Cardiac muscle cell (in vitro differentiated cells and primary cell): ENCODE results near the gene SGCG. TPM values are rescaled to one million over a fixed set of nuclear protein-coding genes. Genes with fewer than 3 reads are reported as not detected.
A peak's percentile ranks its signal among the peaks of the same experiment; 100 is the strongest.

Source experiments
- DNase-seq, 2 donors: peaks; one replicate each; pipeline versions ENCODE4 v3.0.0 to v3.0.0-alpha.2; 2010 to 2017; ENCODE audit warnings: low read depth in 1 of 2, low spot score in 1 of 2
- H3K27ac ChIP-seq: fragments of 200-600 bp; sonication (generic); 2 replicates; pipeline ENCODE4 v1.5.1; 2016
- H3K27me3 ChIP-seq: fragments of 200-600 bp; sonication (generic); 2 replicates; pipeline ENCODE4 v1.6.0; 2016; ENCODE audit warnings: control low read depth
- H3K36me3 ChIP-seq: fragments of 200-600 bp; sonication (generic); 2 replicates; pipeline ENCODE4 v1.5.1; 2016; ENCODE audit warnings: control low read depth
- H3K4me1 ChIP-seq: fragments of 200-600 bp; sonication (generic); 2 replicates; pipeline ENCODE4 v1.8.1; 2017; ENCODE audit warnings: low read depth, mild to moderate bottlenecking, mixed run types
- H3K4me3 ChIP-seq: fragments of 200-600 bp; sonication (generic); 2 replicates; pipeline ENCODE4 v1.5.1; 2016; ENCODE audit warnings: mild to moderate bottlenecking
- H3K9me3 ChIP-seq: fragments of 200-600 bp; sonication (generic); 2 replicates; pipeline ENCODE4 v1.5.1; 2017; ENCODE audit warnings: low read depth, mild to moderate bottlenecking, control low read depth
- polyA plus RNA-seq: library from polyadenylated mRNA; unstranded; fragments of >200 nt; fragmentation: Nextera tagmentation; extraction: Ambion mirVana; gene quantifications from 2 replicates; pipeline ENCODE4 v1.2.1, GENCODE V29; 2016
- total RNA-seq: library from RNA; depleted of rRNA; stranded (reverse); fragments of >200 nt; gene quantifications from 2 replicates; pipeline ENCODE4 v1.2.3, GENCODE V29; 2016
- TF ChIP-seq, protein P1 (sequence below): IDR thresholded peaks from 2 replicates; pipeline ENCODE4 v1.5.1; 2012; ENCODE audit warnings: low read depth, mild to moderate bottlenecking, low read length

The SGCG gene
- total and polyA plus RNA-seq, 2 experiments from 2014 or later: 0.09 TPM; not detected in 1

DNA sequence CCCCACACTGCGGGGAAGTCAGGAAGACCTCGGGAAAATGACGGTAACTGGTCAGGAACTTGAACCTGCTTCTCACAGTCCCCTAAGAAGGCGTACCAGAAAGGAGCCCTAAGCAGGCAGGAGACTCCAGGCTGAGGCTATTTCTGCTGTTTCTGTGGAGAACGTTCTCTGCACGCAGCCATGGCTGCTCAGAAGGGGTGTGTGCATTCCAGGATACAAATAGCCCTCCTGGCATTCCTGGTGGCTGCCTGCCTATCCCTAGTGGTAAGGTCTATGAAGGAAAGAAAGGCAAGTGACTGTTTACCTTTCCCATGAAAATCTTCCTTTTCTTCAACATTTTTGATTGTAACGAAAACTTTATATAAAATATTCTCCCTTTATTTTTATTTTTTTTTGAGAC, 2.5 kb downstream of the SGCG start:
- no peaks in the 10 kb centered on the region for H3K27me3 ChIP-seq
- H3K36me3 ChIP-seq: no peaks in the 10 kb centered on the region
- no peaks in the 10 kb centered on the region for H3K9me3 ChIP-seq
- peak in 1 of 2 donors; percentile 12 for DNase-seq
- no peak overlapping the region for H3K4me3 ChIP-seq
- no peaks in the 10 kb centered on the region for H3K4me1 ChIP-seq
- H3K27ac ChIP-seq: no peak overlapping the region
- TF ChIP-seq, protein P1, sequence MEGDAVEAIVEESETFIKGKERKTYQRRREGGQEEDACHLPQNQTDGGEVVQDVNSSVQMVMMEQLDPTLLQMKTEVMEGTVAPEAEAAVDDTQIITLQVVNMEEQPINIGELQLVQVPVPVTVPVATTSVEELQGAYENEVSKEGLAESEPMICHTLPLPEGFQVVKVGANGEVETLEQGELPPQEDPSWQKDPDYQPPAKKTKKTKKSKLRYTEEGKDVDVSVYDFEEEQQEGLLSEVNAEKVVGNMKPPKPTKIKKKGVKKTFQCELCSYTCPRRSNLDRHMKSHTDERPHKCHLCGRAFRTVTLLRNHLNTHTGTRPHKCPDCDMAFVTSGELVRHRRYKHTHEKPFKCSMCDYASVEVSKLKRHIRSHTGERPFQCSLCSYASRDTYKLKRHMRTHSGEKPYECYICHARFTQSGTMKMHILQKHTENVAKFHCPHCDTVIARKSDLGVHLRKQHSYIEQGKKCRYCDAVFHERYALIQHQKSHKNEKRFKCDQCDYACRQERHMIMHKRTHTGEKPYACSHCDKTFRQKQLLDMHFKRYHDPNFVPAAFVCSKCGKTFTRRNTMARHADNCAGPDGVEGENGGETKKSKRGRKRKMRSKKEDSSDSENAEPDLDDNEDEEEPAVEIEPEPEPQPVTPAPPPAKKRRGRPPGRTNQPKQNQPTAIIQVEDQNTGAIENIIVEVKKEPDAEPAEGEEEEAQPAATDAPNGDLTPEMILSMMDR: no peak

DNA sequence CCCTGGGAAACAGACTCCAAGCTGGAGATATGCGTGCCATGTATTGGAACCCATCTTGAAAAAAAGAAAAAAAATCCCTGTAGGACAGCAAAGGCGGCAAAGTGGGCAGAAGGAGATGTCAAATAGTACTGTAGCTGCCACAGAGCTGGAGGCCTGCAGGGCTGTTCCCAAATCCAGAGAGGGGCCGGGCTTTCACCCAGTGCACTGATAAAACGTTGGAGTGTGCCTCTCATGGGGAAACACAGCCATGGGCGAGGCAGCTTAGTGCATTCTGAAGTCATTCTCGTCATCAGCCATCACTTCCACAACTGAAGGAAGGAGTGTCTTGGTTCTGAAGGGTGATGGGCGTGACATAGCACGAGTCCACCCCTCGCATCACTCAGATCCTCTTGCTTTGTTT, 4.8 kb downstream of the SGCG start:
- H3K36me3 ChIP-seq: no peaks in the 10 kb centered on the region
- no peak overlapping the region for H3K27ac ChIP-seq
- H3K4me1 ChIP-seq: no peaks in the 10 kb centered on the region
- H3K4me3 ChIP-seq: no peak overlapping the region
- H3K27me3 ChIP-seq: no peaks in the 10 kb centered on the region
- H3K9me3 ChIP-seq: no peaks in the 10 kb centered on the region
- TF ChIP-seq, protein P1: no peak
- DNase-seq: no peak

DNA sequence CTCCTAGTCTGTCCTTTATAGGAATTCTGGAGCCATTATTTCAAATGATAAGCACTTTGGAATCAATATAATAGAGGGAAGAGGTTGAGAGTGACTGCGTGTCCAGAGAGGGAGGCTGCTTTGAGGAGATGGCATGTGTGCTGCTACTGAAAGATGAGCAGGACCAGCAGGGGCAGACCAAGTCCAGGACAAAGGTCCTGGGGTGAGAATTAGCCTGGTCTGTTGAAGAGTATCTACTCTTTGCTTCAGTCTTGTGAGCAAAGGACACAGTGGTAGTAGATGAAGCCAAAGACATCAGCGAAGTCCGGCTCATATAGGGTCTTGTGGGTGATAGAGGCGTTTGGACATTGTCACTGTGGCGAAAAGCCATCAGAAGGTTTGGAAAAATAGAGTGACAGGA, 21.1 kb downstream of the SGCG start:
- H3K27ac ChIP-seq: no peak overlapping the region
- no peak for DNase-seq
- no peaks in the 10 kb centered on the region for H3K9me3 ChIP-seq
- TF ChIP-seq, protein P1: no peak
- no peaks in the 10 kb centered on the region for H3K36me3 ChIP-seq
- H3K4me1 ChIP-seq: no peaks in the 10 kb centered on the region
- H3K27me3 ChIP-seq: no peaks in the 10 kb centered on the region
- H3K4me3 ChIP-seq: no peak overlapping the region

DNA sequence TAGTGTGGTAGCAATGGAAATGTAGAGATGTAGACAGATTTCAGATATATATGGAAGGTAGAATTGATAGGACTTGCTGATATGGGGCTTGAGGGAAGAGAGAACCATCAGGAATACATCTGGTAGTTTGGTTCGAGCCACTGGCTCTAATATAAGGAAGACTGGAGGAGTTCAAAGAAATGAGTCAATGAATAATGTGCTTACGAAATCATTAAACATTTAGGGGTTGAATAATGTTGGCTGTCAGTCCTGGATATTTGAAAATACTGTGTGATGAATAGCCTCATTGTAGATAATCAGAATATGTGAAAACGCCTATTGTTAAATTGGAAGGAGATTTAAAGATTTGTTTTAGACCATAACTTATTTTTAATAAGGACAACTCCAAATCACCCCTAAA, 21.6 kb downstream of the SGCG start:
- Histone ChIP-seq H3K9me3 (no peaks in the 10 kb centered on the region), H3K27ac (no peak overlapping the region), H3K27me3 (no peaks in the 10 kb centered on the region), H3K36me3 (no peaks in the 10 kb centered on the region), H3K4me1 (no peaks in the 10 kb centered on the region), H3K4me3 (no peak overlapping the region)
- DNase-seq: no peak
- TF ChIP-seq, protein P1: no peak

DNA sequence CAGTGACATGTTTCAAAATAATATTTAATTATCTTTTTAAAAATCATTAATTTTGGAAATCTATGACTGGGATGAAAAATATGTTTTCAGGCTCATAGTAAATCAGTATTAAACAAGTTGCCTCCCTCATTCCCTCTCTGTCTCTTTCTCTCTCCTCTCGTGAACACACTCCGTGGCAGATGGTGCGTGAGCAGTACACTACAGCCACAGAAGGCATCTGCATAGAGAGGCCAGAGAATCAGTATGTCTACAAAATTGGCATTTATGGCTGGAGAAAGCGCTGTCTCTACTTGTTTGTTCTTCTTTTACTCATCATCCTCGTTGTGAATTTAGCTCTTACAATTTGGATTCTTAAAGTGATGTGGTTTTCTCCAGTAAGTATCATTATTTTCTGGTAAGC, 22.7 kb downstream of the SGCG start:
- no peaks in the 10 kb centered on the region for H3K36me3 ChIP-seq
- TF ChIP-seq, protein P1: no peak
- DNase-seq: no peak
- H3K27me3 ChIP-seq: no peaks in the 10 kb centered on the region
- H3K9me3 ChIP-seq: no peaks in the 10 kb centered on the region
- H3K4me1 ChIP-seq: no peaks in the 10 kb centered on the region
- no peak overlapping the region for H3K4me3 ChIP-seq
- no peak overlapping the region for H3K27ac ChIP-seq

DNA sequence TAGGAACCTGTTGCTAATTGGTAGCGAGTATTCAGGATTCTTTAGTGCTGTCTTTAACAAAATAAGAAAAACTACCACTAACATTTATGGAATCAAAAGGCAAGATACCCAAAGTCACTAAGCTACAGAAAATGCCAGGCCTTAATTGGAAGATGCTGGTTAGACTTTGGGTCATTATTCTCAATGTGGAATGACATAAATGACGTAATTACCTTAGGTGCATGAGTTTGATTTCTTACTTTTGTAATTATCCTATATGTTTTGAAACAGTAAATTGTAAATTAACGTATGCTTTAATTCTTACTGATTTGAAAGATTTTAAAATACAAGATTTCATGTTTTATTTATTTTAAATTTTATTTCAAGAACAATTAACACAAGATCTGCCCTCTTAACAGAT, 25.0 kb downstream of the SGCG start:
- H3K4me3 ChIP-seq: no peak overlapping the region
- H3K36me3 ChIP-seq: no peaks in the 10 kb centered on the region
- H3K9me3 ChIP-seq: no peaks in the 10 kb centered on the region
- H3K27me3 ChIP-seq: no peaks in the 10 kb centered on the region
- H3K4me1 ChIP-seq: no peaks in the 10 kb centered on the region
- H3K27ac ChIP-seq: no peak overlapping the region
- no peak for DNase-seq
- TF ChIP-seq, protein P1: no peak
